ENCODE results near the gene MRPS30.

Gene MRPS30

DNA sequence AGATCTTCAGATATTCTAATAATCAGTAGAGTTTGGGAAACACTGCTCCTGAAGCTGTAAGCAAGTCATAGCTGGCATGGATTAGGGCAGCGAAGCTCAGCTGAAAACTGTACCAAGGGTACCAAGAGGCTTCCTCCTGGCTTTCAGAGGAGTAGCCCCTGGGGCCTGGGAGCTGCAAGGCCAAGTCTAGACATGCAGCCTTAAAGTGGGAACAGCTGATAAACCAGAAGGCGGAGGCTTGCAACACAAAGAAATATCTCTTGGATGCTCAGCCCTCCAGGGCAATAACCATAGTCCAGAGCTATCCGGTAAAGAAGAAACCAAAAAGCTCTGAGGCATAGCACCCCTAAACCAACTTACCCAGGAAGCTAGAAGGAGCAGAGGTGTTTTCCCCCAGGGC, 51.5 kb downstream of the MRPS30 start:
- POLR2A ChIA-PET: no interaction called here
- no peak overlapping the region for H3K27ac ChIP-seq (ENCODE audit: extremely low read depth, low read depth, low read length)
- H3K4me1 ChIP-seq (ENCODE audit: control insufficient read depth, insufficient read depth, low read length): no peaks in the 10 kb centered on the region
- TF ChIP-seq, protein P1, sequence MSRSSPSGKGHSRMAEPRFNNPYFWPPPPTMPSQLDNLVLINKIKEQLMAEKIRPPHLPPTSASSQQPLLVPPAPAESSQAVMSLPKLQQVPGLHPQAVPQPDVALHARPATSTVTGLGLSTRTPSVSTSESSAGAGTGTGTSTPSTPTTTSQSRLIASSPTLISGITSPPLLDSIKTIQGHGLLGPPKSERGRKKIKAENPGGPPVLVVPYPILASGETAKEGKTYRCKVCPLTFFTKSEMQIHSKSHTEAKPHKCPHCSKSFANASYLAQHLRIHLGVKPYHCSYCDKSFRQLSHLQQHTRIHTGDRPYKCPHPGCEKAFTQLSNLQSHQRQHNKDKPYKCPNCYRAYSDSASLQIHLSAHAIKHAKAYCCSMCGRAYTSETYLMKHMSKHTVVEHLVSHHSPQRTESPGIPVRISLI (tag by site-specific recombination; IDR thresholded peaks at IDR 0.05): no peak
- TF ChIP-seq ZEB2 (tag by site-specific recombination; IDR thresholded peaks at IDR 0.05): no peak
- no peak for TF ChIP-seq ZNF433 (tag by site-specific recombination; IDR thresholded peaks at IDR 0.05; ENCODE audit: low read depth)
- TF ChIP-seq HOXC10 (CRISPR knock-in tag; IDR thresholded peaks at IDR 0.05): no peak
- TF ChIP-seq, protein P2, sequence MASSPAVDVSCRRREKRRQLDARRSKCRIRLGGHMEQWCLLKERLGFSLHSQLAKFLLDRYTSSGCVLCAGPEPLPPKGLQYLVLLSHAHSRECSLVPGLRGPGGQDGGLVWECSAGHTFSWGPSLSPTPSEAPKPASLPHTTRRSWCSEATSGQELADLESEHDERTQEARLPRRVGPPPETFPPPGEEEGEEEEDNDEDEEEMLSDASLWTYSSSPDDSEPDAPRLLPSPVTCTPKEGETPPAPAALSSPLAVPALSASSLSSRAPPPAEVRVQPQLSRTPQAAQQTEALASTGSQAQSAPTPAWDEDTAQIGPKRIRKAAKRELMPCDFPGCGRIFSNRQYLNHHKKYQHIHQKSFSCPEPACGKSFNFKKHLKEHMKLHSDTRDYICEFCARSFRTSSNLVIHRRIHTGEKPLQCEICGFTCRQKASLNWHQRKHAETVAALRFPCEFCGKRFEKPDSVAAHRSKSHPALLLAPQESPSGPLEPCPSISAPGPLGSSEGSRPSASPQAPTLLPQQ (tag by site-specific recombination; IDR thresholded peaks at IDR 0.05): no peak
- TF ChIP-seq, protein P3, sequence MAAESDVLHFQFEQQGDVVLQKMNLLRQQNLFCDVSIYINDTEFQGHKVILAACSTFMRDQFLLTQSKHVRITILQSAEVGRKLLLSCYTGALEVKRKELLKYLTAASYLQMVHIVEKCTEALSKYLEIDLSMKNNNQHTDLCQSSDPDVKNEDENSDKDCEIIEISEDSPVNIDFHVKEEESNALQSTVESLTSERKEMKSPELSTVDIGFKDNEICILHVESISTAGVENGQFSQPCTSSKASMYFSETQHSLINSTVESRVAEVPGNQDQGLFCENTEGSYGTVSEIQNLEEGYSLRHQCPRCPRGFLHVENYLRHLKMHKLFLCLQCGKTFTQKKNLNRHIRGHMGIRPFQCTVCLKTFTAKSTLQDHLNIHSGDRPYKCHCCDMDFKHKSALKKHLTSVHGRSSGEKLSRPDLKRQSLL (tag by site-specific recombination; IDR thresholded peaks at IDR 0.05): no peak
- TF ChIP-seq ZNF747 (tag by site-specific recombination; IDR thresholded peaks at IDR 0.05): no peak
- TF ChIP-seq RBAK (tag by site-specific recombination; IDR thresholded peaks at IDR 0.05): no peak
- no peak for TF ChIP-seq SALL2 (tag by site-specific recombination; IDR thresholded peaks at IDR 0.05; ENCODE audit: borderline replicate concordance)
- no peak for TF ChIP-seq KLF10 (tag by site-specific recombination; IDR thresholded peaks at IDR 0.05)
- TF ChIP-seq, protein P4, sequence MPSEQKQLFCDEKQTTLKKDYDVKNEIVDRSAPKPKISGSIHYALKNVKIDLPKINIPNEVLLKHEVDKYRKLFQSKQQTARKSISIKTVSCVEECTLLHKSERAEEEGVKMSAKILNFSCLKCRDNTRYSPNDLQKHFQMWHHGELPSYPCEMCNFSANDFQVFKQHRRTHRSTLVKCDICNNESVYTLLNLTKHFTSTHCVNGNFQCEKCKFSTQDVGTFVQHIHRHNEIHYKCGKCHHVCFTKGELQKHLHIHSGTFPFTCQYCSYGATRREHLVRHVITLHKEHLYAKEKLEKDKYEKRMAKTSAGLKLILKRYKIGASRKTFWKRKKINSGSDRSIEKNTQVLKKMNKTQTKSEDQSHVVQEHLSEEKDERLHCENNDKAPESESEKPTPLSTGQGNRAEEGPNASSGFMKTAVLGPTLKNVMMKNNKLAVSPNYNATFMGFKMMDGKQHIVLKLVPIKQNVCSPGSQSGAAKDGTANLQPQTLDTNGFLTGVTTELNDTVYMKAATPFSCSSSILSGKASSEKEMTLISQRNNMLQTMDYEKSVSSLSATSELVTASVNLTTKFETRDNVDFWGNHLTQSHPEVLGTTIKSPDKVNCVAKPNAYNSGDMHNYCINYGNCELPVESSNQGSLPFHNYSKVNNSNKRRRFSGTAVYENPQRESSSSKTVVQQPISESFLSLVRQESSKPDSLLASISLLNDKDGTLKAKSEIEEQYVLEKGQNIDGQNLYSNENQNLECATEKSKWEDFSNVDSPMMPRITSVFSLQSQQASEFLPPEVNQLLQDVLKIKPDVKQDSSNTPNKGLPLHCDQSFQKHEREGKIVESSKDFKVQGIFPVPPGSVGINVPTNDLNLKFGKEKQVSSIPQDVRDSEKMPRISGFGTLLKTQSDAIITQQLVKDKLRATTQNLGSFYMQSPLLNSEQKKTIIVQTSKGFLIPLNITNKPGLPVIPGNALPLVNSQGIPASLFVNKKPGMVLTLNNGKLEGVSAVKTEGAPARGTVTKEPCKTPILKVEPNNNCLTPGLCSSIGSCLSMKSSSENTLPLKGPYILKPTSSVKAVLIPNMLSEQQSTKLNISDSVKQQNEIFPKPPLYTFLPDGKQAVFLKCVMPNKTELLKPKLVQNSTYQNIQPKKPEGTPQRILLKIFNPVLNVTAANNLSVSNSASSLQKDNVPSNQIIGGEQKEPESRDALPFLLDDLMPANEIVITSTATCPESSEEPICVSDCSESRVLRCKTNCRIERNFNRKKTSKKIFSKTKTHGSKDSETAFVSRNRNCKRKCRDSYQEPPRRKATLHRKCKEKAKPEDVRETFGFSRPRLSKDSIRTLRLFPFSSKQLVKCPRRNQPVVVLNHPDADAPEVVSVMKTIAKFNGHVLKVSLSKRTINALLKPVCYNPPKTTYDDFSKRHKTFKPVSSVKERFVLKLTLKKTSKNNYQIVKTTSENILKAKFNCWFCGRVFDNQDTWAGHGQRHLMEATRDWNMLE (tag by site-specific recombination; conservative IDR thresholded peaks at IDR 0.05; ENCODE audit: low read depth): no peak
- TF ChIP-seq ZNF560 (tag by site-specific recombination; IDR thresholded peaks at IDR 0.05; ENCODE audit: borderline replicate concordance): no peak
- TF ChIP-seq ZNF521 (tag by site-specific recombination; IDR thresholded peaks at IDR 0.05): no peak
- CTCF ChIA-PET: interaction anchor here (0.5 to 1.1 kb wide), 3 partner anchors 18 to 836 kb away, joined by 3 to 4 read pairs (median 3); partner anchors contain the start of gene HCN1
- no peak overlapping the region for H3K4me3 ChIP-seq (ENCODE audit: low read depth, low read length)
- no peaks in the 10 kb centered on the region for H3K9me3 ChIP-seq (ENCODE audit: control insufficient read depth, insufficient read depth, low read depth, low read length)
- no peaks in the 10 kb centered on the region for H3K36me3 ChIP-seq (ENCODE audit: control insufficient read depth in 2 of 2, insufficient read depth in 1 of 2, low read length in 2 of 2)

DNA sequence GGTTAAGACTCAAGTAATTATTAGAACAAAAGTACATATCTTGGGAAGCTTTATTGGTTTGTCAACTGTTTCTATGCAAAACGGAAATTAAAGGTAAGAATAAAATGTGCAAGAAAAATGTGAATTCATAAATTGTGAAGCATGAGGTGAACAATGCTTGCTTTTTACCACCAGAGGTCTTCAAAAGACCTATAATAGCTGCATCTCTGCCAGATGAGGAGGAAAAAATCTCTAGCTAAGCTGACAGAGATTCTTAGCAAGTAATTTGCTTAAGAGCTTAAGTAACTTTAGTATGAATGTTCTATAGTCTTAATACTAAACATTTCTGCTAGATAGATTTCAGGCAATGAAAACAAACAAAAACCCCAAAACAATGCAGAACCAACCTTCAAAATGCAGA, 54.1 kb downstream of the MRPS30 start:
- Histone ChIP-seq H3K9me3 (ENCODE audit: control insufficient read depth, insufficient read depth, low read depth, low read length) (no peaks in the 10 kb centered on the region), H3K4me3 (ENCODE audit: low read depth, low read length) (no peak overlapping the region), H3K4me1 (ENCODE audit: control insufficient read depth, insufficient read depth, low read length) (no peaks in the 10 kb centered on the region), H3K36me3 (ENCODE audit: control insufficient read depth in 2 of 2, insufficient read depth in 1 of 2, low read length in 2 of 2) (no peaks in the 10 kb centered on the region), H3K27ac (ENCODE audit: extremely low read depth, low read depth, low read length) (no peak overlapping the region)
- CTCF ChIA-PET: interaction anchor here (0.6 to 1.0 kb wide), 3 partner anchors 27 to 474 kb away, joined by 3 to 4 read pairs (median 3); no protein-coding TSS in a partner anchor
- POLR2A ChIA-PET: no interaction called here
- TF ChIP-seq ZNF221 (tag by site-specific recombination; IDR thresholded peaks at IDR 0.05; ENCODE audit: borderline replicate concordance) (no peak), ZNF654 (tag by site-specific recombination; IDR thresholded peaks at IDR 0.05; ENCODE audit: low read depth) (peak; percentile 68)
- TF ChIP-seq, protein P5, sequence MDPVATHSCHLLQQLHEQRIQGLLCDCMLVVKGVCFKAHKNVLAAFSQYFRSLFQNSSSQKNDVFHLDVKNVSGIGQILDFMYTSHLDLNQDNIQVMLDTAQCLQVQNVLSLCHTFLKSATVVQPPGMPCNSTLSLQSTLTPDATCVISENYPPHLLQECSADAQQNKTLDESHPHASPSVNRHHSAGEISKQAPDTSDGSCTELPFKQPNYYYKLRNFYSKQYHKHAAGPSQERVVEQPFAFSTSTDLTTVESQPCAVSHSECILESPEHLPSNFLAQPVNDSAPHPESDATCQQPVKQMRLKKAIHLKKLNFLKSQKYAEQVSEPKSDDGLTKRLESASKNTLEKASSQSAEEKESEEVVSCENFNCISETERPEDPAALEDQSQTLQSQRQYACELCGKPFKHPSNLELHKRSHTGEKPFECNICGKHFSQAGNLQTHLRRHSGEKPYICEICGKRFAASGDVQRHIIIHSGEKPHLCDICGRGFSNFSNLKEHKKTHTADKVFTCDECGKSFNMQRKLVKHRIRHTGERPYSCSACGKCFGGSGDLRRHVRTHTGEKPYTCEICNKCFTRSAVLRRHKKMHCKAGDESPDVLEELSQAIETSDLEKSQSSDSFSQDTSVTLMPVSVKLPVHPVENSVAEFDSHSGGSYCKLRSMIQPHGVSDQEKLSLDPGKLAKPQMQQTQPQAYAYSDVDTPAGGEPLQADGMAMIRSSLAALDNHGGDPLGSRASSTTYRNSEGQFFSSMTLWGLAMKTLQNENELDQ (tag by site-specific recombination; IDR thresholded peaks at IDR 0.05; ENCODE audit: low read depth): no peak
